COLO829 (cell line): ENCODE measurements around the gene MXRA8.
"Not testable (repeated sequence)": the region's sequence is repeated elsewhere in the genome, so short reads cannot be mapped to it uniquely, and the experiment has no call there.

Experiments used
- DNase-seq: peaks from one replicate; pipeline ENCODE4 v3.0.0; 2012; ENCODE audit warnings: low spot score

The MXRA8 gene, protein sequence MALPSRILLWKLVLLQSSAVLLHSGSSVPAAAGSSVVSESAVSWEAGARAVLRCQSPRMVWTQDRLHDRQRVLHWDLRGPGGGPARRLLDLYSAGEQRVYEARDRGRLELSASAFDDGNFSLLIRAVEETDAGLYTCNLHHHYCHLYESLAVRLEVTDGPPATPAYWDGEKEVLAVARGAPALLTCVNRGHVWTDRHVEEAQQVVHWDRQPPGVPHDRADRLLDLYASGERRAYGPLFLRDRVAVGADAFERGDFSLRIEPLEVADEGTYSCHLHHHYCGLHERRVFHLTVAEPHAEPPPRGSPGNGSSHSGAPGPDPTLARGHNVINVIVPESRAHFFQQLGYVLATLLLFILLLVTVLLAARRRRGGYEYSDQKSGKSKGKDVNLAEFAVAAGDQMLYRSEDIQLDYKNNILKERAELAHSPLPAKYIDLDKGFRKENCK

DNA sequence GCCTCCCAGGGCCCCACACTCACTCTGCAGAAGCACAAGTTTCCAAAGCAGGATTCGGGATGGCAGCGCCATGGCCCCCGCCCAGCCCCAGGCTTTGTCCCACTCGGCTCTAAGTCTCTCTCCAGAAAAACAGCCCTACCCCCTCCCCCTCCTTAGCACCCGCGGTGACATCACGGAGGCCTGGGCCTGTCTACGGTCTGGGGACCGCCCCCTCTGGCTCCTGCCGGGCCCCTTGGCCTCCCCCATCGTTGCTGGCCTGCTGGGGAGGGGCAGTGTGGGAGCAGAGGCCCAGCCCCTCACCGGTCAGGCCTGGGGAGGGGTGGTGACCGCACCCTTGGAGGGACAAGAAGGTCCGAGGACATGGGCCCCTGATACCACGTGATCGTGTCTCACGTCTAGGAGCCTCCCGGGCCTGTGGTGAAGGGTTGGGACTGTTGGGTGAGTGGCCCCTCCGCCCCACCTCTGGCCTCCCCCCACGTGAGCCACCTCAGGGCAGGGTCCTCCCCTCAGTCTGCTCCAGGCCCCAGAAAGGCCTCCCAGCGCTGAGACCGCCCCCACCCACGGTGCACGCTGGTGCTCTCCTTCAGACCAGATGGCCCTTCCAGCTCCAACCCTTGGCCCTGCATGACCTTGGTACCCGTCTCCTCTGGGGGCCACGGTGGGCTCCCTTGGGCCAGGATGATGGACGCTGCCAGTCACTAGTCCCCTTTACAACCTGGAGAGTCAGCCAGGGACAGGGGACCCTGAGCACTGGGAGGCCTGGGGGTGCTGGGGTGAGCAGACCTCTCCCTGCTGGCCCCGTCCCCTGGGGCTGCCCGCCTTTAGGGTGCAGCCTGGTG lies at the start of gene MXRA8:
TSS of gene MXRA8 (minus strand) at position 123 of the 839 bp plus-strand sequence. CDS start at position 72, 51 bp downstream.
- DNase-seq = no peak

DNA sequence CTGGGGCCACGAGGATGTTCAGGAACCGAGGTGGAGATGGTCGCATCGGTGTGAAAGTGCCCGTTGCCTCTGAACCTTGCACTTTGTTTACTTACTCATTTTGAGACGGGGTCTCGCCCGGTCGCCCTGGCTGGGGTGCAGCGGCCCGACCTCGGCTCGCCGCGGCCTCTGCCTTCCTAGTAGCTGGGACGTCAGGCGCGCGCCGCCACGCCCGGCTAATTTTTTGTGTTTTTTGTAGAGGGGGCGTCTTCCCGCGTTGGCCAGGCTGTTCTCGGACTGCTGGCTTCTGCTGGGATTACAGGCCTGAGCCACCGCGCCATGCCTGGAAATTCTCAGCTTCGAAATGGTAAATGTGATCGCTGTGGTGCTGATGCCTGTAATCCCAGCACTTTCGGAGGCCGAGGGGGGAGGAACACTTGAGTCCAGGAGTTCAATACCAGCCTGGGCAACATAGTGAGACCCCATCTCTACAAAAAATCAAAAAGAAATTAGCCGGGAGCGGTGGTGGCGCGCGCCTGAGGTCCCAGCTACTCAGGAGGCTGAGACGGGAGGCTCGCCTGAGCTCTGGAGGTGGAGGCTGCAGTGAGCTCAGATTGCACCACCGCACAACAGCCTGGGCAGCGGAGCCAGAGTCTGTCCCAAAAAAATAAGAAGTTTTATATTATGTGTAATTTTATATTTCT lies 49.4 kb upstream of the MXRA8 start:
- peak; percentile 28 for DNase-seq

DNA sequence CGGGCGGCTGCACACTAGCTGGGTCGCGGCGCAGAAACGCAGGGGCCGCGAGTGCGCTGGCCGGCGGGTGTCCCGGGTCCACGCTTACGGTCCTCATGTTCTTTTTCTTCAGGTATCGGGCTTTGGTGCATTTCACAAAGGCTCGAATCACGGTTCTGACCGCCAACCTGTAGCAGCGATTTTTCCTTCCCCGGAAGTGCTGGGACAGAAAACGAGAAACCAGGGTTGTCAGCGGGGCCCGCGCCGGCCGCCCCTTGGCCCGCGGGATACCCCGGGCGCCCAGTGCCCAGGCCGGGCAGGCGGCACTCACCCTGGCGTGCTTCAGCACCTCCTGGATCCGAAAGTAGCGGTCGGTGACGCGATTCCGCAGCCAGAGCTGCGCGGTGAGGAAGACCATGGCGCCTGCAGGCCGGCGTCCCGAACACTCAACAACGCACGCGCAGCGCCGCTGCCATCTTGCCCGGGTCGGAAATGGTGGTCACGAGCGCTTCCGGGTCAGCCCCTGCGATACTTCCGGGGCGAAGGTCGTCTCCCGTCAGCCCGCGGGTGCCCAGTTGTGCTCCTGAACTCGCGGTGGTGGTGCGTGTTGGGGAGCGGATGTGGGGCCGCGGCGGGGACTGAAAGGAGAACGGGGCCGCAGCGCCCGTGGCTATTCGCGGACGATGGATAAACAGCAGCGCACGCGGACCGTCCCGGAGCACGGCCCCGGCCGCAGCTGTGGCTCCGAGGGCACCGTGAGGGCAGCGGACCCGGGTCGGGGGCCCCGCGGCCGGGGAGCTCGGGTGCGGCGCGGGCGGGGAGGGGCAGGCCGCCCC lies 48.7 kb upstream of the MXRA8 start, which contains the start of gene MRPL20:
TSS of gene MRPL20 (minus strand) at position 473 of the 815 bp plus-strand sequence. CDS start at position 397, 76 bp downstream.
- peak; percentile 86 for DNase-seq

DNA sequence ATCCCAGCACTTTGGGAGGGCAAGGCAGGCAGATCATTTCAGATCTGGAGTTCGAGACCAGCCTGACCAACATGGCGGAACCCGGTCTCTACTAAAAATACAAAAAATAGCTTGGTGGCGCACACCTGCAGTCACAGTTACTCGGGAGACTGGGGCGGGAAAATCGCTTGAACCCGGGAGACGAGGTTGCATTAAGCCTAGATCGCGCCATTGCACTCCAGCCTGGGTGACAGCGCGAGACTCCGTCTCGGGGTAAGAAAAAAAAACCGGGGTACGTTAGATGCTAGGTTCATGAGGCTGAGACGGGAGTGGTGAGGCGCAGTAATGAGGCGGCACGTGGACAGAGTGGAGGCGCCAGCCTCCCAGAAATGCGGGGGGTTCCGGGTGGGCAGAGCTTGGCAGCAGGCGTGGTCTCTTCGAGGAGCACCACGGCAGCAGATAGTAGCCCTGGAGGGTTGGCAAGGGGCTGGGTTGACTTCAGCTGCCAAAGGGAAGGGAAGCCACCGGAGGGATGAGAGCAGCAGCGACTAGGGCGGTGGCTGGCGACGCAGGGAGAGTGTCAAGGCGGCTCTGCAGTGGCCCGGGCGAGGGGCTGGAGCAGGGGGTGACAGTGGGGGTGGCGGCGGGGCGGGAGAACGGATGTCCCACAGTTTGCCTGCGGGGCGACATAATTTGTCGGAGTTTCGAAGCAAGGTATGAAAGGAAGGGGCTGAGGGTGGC lies 47.9 kb upstream of the MXRA8 start:
- DNase-seq = no peak

DNA sequence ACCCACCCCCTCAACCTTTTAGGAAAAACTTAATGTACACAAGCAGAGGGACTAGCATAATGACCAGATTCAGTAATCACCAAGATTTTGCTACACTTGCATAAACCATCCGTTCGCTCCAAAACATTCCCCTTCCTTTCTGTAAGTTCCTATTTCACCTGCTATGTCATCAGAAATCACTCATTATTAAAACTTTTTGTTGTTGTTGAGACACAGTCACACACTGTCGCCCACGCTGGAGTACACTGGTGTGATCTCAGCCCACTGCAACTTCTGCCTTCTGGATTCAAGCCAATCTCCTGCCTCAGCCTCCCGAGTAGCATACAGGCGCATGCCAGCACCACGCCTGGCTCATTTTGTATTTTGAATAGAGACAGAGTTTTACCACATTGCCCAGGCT lies 45.3 kb upstream of the MXRA8 start:
- no peak for DNase-seq

DNA sequence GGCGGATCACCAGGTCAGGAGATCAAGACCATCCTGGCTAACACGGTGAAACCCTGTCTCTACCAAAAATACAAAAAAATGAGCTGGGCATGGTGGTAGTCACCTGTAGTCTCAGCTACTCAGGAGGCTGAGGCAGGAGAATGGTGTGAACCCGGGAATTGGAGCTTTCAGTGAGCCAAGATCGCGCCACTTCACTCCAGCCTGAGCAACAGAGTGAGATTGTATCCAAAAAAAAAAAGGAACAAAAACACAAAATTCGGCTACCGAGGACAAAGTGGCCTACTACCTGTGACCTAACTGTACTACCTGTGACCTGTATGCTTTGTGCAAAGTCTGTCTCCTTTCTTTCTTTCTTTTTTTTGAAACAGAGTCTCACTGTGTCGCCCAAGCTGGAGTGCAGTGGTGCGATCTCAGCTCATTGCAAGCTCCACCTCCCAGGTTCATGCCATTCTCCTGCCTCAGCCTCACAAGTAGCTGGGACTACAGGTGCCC lies 44.6 kb upstream of the MXRA8 start:
- not testable (repeated sequence) for DNase-seq

DNA sequence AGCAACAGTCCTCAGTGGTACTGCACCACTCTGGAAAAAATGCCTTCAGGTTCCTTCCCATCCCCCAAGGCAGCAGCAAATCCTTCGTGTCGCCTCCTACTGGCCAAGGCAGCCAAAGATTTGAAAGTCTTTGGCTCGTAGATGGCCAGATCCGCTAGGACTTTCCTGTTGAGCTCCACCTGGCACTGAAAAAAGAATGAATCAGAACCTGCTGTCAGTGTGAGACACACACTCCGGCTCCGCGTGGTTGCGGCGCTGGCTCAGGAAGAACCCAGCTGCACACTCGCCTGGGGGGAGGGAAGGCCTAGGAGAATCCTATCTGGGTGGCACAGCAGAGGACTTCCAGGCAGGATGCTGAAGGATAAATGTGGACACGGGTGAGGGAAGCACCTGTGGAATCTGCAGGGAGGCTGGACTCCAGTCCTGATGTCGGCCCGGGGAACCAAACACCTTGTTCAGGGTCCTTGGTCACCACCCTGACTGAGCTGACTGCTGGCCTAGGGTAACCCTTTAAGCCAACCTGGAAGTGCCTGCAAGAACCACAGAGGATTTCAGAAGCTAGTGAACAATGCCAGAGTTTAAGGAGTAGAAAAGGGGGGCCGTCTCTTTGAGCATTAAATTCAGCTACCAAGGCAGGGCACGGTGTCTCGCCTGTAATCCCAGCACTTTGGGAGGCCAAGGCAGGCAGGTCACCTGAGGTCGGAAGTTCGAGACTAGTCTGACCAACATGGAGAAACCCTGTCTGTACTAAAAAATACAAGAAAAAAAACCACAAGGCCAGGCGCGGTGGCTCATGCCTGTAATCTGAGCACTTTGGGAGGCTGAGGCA lies 43.9 kb upstream of the MXRA8 start:
- DNase-seq = peak; percentile 41

DNA sequence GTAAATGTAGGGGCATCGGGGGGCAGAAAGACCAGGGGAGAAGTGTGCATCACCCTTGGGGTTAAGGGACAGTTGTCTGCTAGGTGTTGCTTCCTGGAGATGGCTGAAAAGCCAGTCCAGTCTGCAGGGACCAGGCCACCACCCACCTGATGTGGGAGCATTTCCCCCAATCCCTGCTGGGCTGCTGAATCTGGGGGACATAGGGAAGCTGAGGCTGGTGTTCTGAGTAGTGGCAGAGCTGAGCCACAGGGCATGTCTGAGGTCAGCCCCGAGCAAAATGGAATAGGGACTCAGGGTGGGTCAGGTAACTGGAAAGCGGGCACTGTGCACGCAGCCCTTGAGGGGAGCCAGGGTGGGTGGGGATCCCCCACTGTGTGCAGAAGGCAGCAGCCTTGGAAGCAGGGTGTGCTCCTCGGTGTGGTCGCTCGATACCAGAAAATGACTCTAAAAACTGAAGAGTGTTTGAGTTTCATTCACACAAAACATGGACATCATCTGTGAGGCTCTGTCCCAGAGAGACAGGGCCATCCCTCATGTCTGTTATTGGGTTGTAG lies 43.2 kb upstream of the MXRA8 start:
- DNase-seq = no peak

DNA sequence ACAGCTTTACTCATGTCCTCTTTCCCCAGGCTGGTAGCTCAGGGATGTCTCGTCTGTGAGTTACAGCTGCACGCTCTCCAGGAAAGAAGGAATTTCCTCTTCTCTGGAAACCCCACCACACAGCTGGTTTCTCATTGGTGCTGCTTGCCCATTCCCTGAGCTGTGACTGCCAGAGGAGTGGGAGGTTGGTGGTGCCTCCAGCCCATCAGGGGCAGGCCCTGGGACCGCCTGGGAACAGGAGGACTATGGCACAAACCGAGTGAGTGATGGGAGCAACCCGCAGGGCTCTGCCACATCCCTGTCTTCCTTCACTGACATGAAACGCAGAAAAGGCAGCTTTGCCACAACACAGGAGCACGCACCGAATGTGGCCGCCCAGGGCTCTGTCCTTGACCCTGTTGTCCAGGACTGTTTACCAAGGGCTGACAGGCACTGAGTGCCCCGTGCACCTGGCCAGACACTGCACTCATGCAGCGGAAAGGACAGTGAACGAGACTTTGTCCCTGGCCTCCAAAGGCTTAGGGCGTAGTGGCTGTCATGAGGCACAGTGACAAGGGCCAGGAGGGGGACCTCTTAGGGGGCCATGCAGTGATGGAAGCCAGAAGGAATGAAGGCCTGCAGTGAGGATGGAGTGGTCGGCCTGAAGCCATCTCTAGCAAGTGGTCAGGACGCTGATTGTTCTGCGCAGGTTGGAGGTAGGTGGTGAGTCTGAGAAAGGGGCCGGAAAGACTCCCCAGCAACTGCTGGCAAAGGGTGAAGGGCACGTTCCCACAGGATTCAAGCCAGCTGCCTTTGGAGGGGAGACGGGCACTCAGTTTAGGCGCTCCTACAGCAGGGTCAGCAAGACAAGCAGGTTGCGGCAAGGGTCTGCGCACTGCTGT lies 42.5 kb upstream of the MXRA8 start:
- no peak for DNase-seq

DNA sequence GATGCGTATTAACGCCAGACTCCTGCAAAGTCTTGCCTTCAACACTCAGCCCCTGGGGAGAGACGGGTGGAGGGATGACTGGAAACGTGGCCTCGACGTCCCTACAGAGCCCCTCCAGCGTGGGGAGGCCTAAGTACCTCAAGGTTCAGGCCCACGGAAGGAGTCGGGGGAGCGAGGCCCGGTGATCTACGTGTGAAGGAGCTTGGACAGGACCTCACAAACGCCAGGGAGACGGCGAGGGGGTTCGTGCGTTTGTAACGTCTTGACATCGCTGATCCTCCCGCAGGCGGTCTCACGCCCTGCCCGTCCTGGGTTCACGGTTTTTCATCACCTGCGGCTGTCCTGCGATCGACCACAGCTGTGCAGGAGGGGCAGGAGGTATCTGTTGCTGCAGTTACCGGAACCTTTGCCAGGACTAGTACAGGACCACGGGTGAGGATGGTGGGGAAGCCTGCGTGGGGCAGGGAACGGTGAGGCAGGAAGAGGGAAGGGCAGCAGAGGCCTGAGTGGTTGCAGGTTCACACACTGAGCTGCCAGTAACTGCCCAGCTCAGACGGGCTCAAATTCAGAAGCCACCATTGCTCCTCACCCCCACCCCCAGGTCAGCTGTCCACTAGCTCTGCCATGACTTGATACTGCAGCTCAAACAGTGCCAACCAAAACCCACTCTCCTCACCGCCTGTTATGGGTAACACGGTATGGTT lies 41.7 kb upstream of the MXRA8 start:
- no peak for DNase-seq

DNA sequence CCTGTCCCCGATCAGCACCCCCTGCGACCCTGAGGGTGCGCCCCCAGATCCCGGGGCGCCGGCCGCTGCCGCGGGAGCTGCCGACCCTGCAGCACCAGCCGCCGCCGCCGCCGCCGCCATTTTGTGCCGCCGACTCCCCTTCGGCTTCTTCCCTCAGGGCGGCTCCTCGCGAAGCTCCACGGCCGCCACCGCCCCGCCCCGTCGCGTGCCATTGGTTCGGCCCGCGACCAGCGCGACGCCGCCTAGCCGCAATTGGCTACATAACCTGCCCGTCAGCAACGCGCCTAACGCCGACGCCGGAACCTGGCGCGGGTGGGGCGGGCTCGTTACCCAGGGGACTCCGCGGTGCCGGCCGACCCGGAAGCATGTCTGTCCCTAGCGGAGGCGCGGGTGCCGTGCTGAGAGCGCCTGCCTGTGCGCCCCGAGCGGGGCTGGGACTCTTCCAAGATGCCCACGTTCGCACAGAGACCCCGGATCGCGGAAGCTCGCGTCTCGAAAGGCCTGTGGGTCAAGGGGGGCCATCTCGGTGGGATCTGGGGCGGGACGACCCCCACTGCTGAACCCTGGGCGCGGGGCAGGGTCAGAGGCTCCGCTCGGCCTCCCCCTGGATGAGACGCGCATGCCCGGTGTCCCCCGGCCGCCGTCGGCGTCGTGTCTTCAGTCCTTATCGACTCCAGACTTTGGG lies 41.0 kb upstream of the MXRA8 start, which contains the start of gene CCNL2:
TSS of gene CCNL2 (minus strand) at position 149 of the 685 bp plus-strand sequence. CDS start at position 120, 29 bp downstream.
- DNase-seq = peak; percentile 82

DNA sequence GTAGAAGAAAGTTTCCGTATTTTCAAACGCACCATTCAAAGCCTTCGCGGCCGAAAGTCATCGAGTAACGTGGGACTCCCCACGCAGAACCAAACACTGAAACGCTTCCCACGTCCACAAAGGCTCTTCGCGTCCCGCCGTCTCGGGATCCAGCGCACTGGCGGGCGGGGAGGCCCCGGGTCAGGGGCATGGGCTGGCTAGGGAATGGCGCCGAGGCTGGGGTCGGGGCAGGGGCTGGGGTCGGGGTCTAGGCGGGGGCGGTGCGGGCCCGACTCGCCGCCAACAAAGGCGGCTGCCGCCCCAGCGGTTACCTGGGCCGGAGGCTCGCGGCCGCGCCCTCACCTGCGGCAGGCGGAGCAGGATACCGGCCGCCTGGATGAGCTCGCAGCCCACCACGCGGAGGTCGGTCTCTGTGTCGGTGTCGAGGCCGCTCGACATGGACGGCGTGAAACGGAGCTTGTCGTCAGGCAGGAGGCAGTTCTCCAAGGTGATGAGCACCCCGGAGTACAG lies 40.4 kb upstream of the MXRA8 start:
- no peak for DNase-seq

DNA sequence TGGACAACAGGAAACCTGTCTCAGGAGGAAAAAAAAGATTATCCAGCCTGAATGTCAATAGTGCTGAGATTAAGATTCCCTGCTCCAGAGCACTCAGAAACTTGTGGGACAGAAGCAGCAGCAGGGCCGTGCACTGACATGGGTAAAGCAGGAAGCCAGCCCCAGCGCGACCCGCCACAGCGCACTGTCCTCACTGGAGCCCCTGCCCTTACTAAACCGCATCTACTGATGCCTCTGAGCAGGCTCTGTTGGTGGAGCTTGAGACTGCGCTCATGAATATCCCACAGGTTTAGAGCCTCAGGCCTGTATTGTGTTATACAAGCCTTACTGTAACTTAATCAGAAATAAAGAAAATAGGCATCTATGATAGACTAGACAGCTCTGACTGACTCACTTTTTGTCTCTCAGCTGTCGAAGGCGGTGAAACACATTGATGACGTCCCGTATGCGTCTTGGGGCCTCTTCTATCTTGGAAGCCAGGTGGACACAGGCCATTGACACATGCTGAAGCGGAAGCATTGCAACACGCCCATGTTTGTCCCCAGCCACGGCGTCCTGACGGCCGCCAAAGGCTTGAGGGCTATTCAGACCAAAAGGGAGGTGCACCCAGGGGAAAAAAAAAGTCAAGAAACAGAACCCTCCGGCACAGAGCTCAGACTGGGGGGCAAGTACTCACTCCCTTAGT lies 39.6 kb upstream of the MXRA8 start:
- no peak for DNase-seq

DNA sequence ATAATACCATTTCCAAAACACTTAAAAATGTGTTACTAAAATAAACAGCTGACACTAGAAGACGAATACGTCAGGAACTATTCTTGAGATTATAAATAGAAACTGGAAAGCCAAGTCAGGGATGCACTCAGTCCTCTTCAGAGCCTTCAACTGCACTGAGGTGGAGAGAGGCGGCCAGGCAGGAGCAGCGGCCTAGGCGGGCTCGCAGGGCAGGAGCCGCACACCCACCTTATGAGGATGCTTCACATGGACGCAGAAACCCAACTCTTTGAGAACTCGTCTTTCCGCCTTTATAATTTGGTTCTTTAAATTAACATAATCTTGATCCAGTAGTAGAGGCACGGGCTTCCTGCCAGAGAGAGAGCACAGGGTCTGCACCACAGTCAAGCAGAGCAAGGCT lies 36.8 kb upstream of the MXRA8 start:
- DNase-seq = no peak

DNA sequence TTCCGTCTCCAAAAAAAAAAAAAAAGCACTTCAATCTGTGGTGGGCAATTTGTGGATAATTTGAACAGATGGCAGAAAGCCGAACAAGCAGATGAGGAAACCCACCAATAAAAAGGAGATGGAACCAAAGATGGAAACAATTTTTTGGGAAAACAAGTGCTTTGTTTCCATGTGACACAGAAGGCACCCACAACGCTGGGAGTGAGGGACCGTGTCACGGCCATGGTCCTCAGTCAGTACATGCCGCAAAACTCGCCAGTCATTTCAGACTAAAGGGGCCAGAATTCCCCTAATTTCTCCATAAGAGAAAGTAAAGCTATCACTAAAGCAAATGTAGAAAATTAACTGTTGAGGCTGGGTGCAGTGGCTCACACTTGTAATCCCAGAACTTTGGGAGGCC lies 35.8 kb upstream of the MXRA8 start:
- DNase-seq = no peak

DNA sequence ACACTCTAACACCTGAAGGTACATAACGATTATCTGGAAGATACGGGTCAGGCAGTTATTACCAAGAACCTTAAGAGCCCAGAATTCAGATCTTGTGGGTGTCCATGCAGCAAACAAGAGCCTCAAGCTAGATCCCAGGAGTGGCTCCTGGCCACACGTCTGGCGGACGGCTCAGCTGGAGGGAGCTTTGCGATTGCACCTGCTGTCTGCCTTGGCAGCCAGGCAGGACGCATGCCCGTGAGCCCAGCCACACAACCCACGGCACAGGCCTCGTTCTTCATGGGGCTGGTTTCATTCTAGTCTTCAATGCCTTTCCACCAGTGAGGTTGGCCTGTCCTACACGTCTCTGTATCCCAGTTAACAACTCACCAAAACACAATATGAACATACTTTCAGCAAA lies 35.1 kb upstream of the MXRA8 start:
- no peak for DNase-seq
